Activated CD4-positive, CD25-positive, alpha-beta regulatory T cell treated with anti-CD3 and anti-CD28 coated beads, Interleukin-2, amount 50 U/mL, for 72 hours (primary cell): Measurements from ENCODE around the gene CAMSAP3.
A peak's percentile ranks its signal among the peaks of the same experiment; 100 is the strongest.
"Not testable (repeated sequence)": the region's sequence is repeated elsewhere in the genome, so short reads cannot be mapped to it uniquely, and the experiment has no call there.

ENCODE experiments used
- DNase-seq: peaks from one replicate; pipeline ENCODE4 v3.0.0; 2021

The CAMSAP3 gene

DNA sequence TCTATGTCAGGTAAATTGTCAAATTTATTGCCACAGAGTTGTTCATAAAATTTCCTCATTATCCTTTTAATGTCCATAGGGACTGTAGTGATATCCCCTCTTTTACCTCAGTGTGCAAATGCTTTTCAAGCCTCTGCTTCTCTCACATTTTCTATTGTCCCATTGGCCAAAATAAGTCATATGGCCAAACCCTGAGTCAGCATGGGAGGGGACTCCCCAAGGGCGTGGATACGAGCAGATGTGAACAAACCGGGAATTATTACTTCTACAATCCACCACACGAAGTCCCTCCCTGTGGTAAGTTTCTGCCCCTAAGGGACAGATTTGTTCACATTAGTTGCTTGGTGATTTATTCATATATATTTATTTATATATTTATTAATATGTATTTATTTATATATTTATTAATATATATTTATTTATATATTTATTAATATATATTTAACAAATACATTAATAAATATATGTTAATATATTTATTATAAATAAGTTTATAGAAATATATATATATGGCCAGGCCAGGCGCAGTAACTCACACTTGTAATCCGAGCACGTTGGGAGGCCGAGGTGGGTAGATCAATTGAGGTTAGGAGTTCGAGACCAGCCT, 20.1 kb upstream of the CAMSAP3 start:
- no peak for DNase-seq

DNA sequence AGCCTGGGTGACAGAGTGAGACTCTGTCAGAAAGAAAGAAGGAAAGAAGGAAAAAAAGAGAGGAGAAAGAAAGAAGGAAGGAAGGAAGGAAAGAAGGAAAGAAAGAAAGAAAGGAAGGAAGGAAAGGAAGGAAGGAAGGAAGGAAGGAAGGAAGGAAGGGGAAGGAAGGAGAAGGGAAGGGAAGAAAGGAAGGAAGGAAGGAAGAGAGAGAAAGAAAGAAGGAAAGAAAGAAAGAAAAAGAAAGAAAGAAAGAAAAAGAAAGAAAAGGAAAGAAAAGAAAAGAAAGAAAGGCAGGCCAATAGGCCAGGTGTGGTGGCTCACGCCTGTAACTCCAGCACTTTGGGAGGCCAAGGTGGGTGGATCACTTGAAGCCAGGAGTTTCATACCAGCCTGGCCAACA, 18.2 kb upstream of the CAMSAP3 start:
- DNase-seq, result not testable (repeated sequence)

DNA sequence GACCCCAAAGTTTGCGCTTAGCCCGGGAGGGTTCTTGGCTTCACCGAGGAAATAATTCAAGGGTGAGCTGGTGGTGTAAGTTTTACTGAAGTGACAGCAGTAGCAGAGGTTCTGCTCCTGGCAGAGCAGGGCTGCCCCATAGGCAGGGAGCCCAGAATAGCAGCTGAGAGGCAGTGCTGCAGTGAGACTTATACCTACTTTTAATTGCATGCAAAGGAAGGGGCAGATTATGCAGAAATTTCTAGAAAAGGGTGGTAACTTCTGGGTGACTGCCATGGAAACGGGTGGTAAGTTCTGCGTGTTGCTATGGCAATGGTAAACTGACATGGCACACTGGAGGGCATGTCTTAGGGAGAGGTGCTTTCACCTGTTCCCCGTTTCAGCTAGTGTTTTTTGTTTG, 17.5 kb upstream of the CAMSAP3 start:
- DNase-seq, result no peak

DNA sequence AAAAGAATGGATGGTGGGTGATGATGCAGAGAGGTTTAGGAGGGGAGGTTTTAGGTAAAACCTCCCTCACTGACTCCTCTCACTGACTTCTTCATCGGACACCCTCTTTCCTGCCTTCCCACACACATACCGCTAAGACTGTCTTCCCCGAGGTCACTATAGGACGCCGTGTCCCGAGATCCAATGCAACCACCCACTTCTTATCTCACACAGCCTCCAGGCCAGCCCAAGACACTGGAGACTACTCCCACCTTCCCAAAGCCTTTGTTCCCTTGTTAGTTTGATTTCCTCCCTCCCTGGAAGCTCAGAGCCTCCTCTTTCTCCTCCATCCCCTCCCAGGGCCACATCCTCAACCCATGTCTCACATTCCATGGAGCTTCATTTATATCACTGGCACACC, 16.5 kb upstream of the CAMSAP3 start:
- DNase-seq, result no peak

DNA sequence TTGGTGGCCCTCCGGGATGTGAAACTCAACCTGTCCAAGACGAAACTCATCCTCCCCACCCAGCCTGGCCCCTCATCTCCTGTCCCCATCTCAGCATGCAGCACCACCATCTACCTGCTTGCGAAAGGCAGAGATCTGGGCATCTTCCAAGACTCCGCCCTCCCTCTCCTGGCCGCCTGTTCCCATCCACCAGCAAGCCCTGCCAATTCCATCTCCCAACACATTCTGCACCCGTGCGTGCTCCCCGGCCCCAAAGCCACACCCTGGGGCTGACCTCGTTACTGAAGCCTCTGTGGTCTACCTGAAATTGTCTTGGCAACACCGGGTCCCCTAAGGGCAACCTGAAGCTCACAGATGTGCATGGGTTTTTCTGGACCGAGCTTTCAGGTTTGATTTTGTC, 13.2 kb upstream of the CAMSAP3 start:
- no peak for DNase-seq

DNA sequence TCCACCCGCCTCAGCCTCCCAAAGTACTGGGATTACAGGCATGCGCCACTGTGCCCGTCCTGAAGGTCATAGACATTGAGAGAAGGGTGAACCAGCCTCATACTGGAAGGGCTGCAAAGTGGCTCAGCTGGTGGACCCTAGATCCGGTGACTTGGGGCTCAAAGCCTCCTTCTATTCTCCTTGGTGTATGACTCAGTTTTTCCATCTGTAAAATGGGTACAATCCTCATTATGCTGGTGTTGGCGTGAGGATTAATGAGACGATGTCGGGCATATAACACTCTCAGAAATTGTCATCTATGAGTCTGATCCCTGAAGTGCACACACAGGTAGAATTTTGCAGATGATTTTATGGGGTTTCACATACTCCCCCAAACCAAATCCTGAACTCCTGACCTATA, 5.8 kb upstream of the CAMSAP3 start:
- DNase-seq, result no peak

DNA sequence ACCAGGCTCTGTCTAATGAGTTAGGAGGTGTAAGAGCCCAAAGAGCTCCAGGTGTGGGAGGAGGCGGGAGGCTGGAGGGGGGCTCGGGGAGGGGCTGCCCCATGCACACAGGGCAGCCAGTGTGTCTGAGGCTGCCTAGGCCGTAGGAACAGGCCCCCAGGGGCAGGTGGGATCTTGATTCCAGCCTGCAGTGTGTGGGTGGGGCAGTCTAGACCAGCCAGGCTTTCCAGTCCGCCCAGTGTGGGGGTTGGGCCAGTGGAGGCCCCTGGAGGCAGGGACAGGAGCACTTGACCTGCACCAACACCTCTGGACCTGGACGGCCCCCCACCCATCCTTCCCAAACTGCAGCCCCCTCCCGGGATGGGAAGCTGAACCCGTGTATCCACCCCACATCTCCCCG, 5.4 kb upstream of the CAMSAP3 start:
- no peak for DNase-seq

DNA sequence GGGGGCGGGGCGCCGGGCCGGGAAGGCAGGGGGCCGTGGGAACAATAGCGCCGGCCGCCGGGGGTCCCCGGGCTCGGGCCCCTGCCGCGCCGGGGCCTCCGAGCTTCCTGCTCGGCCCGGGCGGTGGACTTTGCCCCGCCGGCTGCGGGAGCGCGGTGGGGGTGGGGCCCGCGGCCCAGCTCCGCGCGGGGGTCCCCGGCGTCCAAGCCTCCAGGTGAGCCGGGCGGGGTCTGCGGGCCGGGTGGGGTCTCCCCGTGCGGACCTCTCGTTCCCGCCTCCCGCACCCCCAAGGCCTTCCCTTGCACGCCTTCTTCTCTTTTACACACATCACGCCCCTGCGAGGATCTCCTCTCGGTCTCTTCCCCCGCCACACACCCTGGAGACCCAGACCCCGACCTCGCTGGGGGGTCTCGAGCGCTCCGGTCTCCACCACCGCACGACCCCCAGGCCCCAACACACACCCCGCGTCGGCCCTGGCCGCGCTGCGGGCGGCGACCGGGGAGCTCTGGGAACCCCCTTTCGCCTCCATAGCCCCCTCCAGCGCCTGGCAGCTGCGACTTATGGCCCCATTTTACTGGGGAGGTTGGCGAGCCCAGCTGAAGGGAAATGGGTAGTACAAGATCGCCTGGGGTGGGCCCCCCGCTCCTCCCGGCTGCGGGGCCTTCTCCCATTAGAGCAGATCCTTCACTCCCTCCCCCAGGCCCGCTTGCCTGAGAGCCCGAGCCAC, 711 bp downstream of the CAMSAP3 start:
- DNase-seq, result no peak

DNA sequence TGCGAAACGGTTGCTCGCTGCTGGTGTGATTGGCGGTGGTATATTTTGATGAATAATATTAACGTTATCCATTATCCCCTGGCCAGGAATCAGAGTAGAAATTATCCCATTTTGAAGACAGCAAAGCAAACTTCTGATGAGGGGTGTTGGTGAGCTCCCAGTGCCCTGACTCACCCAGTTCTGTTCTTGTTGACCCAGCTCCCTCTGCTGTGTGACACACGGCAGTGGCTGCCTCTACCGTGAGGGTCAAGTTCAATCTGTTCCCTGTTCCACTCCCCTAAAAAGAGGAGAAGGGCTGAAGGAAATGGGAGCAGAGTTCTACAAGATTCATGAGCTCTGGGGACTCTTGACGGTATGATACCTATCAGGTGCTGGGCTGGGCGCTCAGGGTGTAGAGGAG, 2.0 kb downstream of the CAMSAP3 start:
- DNase-seq, result no peak

DNA sequence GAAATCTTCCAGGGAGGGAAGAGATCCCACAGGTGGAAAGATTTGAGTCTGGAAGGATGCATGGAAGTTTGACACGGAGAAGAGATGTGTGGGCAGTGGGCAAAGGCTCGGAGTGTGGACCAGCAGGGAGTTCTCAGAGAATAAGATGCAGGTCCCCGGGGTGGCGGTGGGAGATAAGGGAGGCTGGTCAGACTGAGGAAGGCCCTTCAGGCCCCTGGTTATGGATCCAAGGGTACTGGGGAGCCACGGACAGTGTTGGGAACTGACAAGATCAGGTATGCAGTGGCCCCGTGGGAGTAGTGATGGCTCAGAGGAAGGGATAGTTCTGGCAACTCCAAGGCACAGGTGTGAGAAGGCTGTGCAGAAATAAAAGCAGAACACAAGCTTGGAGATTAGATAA, 2.5 kb downstream of the CAMSAP3 start:
- DNase-seq, result no peak

DNA sequence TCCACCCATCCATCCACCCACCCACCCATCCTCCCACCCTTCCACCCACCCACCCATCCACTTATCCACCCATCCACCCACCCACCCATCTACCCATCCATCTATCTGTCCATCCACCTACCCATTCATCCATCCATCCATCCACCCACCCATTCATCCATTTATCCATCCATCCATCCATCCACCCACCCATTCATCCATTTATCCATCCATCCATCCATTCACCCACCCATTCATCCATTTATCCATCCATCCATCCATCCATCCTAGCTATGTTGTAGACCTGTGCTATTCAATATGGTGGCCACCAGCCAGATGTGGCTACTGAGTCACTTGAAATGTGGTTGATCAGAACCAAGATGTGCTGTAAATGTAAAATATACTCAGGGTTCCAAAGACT, 5.1 kb downstream of the CAMSAP3 start:
- no peak for DNase-seq

DNA sequence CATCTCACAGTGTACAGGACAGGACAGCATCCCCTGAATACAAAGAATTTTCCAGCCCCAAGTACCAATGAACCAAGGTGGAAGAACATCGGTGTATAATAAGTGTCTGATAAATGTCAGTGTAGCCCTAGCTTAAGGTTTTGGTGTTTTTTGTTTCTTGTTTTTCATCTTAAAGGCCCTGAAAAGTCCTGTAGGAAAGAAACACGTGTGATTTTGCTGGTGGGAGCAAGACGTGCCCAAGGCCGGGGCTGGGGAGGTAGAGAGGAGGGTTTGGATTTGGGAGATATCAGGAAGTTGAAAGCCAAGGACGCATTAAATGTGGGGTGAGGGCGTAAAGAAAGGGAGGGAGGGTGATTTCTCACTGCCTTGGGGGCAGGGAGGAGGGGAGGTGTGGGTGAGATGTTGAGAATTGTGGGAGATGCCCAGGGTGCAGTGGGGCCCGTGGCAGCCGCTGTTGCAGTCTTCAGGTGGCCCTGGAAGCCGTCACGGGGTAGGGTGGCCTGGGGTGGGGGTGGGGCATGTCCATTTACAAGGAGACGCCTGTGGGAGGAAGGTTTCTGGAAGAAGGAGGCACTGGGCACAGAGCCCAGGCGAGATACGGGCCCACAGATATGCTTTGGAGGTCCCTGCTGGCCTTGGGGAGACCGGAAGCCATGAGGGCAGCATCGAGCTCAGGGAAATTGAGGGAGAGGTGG, 6.7 kb downstream of the CAMSAP3 start:
- DNase-seq, result no peak

DNA sequence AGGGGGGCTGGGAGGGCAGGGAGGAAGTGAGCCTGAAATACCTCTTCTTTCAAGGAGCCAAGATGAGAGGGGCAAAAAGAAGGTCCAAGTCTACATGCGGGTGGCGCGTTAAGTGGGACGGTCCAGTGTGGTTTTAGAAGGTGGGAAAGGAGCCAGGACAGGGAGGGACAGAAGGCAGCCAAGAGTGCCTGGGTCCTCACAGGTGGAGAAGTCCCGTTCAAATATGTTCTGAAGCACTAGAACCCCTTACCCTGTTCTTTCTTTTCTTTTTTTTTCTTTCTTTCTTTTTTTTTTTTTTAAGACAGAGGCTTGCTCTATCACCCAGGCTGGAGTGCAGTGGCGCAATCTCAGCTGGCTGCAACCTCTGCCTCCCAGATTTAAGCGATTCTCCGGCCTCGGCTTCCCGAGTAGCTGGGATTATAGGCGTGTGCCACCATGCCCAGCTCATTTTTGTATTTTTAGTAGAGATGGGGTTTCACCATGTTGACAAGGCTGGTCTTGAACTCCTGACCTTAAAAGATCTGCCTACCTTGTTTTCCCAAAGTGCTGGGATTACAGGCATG, 7.4 kb downstream of the CAMSAP3 start:
- no peak for DNase-seq

DNA sequence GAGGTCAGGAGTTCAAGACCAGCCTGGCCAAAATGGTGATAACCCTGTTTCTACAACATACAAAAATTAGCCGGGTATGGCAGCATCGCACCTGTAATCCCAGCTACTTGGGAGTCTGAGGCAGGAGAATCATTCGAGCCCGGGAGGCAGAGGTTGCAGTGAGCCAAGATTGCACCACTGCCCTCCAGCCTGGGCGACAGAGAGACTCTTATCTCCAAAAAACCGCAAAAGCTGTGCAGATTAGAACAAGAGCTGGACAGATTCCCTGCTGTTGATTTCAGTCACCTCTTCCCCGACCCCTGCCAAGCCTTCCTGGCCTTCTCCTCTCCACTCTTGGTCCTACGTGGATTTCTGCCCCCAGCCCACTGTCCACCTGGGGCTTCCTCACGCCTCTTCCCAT, 8.3 kb downstream of the CAMSAP3 start:
- DNase-seq, result no peak

DNA sequence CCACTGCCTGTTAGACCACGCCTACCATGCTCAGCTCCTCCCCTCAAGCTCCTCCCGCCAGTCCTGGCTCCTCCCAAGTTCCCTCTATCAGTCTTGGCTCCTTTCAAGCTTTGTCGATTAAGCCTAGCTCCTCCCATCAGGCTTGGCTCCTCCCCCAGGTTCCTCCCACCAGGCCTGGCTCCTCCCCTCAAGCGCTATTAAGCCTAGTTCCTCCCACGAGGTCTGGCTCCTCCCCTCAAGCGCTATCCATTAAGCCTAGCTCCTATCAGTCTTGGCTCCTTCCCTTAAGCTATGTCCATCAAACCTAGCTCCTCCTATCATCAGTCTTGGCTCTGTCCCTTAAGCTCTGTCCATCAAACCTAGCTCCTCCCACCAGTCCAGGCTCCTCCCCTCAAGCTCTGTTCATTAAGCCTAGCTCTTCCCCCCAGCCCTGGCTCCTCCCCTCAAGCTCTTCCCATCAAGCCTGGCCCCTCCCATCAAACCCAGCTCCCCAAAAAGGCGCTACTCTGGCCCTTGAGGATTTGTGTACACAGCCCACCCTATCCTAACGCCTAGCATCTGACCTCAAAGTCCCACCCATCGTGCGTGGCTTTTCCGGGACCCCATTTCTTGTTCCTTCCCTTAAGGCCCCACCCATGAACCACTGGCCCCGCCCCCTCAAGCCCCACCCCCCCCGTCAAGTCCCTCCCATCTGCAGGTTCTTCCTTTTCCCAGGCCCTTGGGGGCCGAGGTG, 10.0 kb downstream of the CAMSAP3 start:
- peak; percentile 62 for DNase-seq

DNA sequence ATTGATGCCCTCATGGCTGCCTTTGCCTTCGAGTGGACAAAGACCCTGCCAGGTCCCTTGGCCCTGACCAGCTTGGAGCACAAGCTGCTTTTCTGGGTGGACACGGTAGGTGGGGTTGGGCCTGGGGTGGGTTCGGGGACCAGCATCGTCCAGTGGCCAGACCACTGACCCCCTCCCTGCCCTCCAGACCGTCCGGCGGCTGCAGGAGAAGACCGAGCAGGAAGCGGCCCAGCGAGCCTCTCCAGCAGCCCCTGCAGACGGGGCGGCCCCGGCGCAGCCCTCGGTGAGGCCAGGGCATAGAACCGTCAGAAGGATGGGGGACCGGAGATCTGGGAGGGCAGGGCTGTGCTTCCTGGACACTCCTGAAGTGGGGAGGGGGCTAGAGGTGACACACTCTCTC, 10.6 kb downstream of the CAMSAP3 start:
- DNase-seq, result no peak

DNA sequence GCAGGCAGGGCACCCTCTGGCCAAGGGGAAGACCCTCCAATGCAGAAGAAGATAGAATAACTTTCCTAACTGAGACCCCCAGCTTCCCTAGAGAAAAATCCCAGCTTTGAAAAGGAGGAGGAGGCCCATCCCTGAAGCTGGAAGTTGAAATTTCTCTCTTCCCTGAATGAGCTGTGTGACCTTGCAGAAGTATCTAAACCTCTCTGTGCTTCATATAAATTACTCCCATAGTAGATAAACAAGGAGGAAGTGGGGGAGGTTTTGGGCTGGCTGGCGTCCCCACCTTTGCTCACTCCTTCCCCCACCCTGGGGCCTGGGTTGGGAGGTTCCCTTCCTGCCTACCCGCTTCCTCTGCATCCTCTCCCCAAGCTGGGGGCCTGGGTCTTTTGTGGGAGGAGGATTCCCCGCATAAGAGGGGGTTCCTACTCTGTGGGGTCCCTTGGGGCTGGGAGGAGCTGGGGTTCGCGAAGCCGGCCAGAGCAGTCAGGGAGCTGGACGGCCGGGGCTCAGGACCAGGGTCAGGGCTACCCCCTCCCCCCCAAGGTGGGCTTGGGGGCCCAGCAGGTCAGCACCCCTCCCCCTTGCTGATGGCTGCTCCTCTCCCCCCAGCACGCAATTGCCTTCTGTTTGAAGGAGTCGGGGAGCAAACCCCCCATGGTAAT, 11.7 kb downstream of the CAMSAP3 start:
- no peak for DNase-seq

DNA sequence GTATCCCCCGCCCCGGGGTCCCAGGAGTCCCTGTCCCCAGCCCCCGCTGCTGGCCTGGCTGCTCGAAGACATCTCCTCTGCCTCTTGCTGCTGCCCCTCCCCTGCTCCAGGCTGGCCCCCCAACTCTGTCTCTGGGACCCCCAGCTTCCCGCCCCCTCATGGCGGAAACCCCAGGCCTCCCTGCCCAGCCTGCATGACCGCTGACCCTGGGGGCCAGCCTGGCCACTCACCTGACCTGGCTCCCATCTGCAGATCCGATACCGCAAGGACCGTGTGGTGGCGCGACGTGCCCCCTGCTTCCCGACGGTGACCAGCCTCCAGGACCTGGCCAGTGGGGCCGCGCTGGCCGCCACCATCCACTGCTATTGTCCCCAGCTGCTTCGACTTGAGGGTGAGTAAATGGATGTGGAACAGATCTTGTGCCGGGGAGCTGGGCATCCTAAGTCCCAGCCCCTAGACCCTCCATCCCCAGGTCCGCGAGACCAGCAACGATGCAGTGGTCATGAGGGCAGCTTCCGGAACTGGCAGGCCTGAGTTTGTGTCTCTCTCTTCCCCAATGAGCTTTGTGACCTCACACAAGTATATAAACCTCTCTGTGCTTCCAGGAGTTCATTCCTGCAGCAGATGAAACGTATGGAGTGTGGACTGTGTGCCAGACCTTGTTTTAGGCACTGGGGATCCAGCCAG, 12.4 kb downstream of the CAMSAP3 start:
- DNase-seq, result no peak

DNA sequence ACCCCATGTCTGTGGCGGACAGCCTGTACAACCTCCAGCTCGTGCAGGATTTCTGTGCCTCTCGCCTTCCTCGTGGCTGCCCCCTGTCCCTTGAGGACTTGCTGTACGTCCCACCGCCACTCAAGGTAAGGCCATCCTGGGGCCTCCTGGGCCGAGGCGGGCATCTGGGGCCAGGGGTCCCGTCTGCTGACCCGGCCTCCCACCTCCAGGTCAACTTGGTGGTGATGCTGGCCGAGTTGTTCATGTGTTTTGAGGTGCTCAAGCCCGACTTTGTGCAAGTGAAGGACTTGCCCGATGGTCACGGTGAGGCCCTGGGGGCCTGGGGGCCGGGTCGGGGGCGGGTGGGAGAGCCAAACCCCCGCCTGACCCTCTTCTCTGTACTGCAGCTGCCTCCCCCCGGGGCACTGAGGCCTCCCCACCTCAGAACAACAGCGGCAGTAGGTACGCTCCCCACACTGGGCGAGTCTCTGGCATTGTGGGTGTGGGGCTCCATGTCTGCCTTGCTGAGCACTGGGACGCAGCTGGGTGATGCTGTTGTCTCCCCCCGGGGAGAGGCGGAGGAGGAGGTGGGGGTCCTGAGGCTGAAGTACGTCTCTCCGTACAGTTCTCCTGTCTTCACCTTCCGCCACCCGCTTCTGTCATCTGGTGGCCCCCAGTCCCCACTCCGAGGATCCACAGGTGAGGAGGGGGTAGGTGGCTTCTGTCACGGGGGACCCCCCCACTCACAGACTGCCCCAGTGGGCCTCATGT, 15.0 kb downstream of the CAMSAP3 start:
- no peak for DNase-seq

DNA sequence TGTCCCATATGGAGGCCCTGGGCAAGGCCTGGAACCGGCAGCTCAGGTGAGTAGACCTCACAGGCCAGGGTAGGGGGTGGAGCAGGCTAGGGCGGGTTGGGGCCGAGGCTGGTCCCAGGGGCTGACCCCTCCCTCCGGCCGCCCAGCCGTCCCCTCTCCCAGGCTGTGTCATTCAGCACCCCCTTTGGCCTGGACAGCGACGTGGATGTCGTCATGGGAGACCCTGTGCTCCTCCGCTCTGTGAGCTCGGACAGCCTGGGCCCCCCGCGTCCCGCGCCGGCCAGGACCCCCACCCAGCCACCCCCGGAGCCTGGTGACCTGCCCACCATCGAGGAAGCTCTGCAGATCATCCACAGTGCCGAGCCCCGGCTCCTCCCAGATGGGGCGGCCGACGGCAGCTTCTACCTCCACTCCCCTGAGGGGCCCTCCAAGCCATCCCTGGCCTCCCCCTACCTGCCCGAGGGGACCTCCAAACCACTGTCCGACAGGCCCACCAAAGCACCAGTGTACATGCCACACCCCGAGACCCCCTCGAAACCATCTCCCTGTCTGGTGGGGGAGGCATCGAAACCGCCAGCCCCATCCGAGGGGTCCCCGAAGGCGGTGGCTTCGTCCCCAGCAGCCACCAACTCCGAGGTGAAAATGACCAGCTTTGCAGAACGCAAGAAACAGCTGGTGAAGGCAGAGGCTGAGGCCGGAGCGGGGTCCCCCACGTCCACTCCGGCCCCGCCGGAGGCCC, 16.0 kb downstream of the CAMSAP3 start:
- DNase-seq, result no peak
